ENCODE measurements around the gene ANXA11. TPM values are rescaled to one million over a fixed set of nuclear protein-coding genes. Genes with fewer than 3 reads are reported as not detected.
"Not testable (repeated sequence)": the region's sequence is repeated elsewhere in the genome, so short reads cannot be mapped to it uniquely, and the experiment has no call there.

The ANXA11 gene
- total and polyA plus RNA-seq, 2 experiments from 2014 or later, result 42.3 to 70.0 TPM

DNA sequence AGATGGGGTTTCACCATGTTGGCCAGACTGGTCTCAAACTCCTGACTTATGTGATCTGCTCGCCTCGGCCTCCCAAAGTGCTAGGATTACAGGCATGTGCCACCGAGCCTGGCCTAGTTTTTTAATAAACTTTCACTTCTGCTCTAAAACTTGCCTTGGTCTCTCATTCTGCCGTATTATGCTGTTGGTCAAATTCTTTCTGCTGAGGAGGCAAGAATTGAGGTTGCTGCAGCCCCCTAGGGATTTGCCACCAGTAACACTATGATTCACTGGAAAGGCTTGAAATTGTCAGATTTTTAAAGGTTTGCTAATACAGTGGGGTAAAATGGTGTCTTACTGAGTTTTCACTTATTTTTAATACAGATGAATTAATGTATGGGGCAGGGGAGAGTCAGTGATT is 21.4 kb upstream of the ANXA11 start:
- not testable (repeated sequence) for H3K9me2 ChIP-seq (ENCODE audit: insufficient read depth); H3K4me1 Mint-ChIP-seq; H3K27ac ChIP-seq (ENCODE audit: low read depth); H3F3A ChIP-seq (replicated peaks; ENCODE audit: low read depth); H3K36me3 Mint-ChIP-seq (ENCODE audit: low read depth); H3K4me3 Mint-ChIP-seq; H3K9me3 Mint-ChIP-seq; H3K27me3 ChIP-seq (ENCODE audit: insufficient read depth); H3K79me2 ChIP-seq (replicated peaks; ENCODE audit: insufficient read depth); H3K4me3 ChIP-seq; ATAC-seq; H3K36me3 ChIP-seq (ENCODE audit: insufficient read depth); H3K27me3 Mint-ChIP-seq (ENCODE audit: insufficient read depth, low read depth, poor library complexity); H2AFZ ChIP-seq; H3K27ac Mint-ChIP-seq; H3K4me1 ChIP-seq (ENCODE audit: insufficient read depth); DNase-seq (ENCODE audit: low spot score); H4K20me1 ChIP-seq (replicated peaks; ENCODE audit: insufficient read depth); H3K4me2 ChIP-seq

DNA sequence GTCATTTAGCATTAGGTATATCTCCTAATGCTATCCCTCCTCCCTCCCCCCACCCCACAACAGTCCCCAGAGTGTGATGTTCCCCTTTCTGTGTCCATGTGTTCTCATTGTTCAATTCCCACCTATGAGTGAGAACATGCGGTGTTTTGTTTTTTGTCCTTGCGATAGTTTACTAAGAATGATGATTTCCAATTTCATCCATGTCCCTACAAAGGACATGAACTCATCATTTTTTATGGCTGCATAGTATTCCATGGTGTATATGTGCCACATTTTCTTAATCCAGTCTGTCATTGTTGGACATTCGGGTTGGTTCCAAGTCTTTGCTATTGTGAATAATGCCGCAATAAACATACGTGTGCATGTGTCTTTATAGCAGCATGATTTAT is 17.7 kb upstream of the ANXA11 start:
- H3F3A ChIP-seq (replicated peaks; ENCODE audit: low read depth); DNase-seq (ENCODE audit: low spot score); H3K4me2 ChIP-seq; H3K9me2 ChIP-seq (ENCODE audit: insufficient read depth); H3K4me3 Mint-ChIP-seq; ATAC-seq; H3K4me3 ChIP-seq; H3K79me2 ChIP-seq (replicated peaks; ENCODE audit: insufficient read depth); H4K20me1 ChIP-seq (replicated peaks; ENCODE audit: insufficient read depth); H3K27me3 ChIP-seq (ENCODE audit: insufficient read depth); H3K4me1 ChIP-seq (ENCODE audit: insufficient read depth); H3K4me1 Mint-ChIP-seq; H3K9me3 Mint-ChIP-seq; H3K27ac Mint-ChIP-seq; H3K36me3 ChIP-seq (ENCODE audit: insufficient read depth); H3K36me3 Mint-ChIP-seq (ENCODE audit: low read depth); H2AFZ ChIP-seq; H3K27me3 Mint-ChIP-seq (ENCODE audit: insufficient read depth, low read depth, poor library complexity); H3K27ac ChIP-seq (ENCODE audit: low read depth): not testable (repeated sequence)

DNA sequence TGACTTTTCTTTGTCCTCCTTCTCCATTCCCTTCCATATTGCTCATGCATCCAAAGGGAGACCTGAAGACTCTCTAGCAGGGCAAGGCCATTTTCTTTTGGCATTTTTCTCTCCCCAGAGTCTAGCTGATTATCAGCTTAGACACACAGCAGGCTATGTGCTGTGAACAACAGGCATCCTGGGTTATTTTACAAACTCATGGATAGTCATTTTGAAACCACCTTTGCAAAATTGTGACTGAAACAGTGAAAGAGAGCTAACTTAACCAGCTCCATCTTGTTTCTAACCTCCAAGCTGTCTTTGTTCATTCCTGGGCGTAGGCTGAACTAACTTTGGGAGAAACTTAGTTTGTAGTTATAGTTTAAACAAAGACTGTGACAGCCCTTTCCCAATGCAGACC is 13.5 kb upstream of the ANXA11 start:
- H3K27me3 Mint-ChIP-seq (ENCODE audit: insufficient read depth, low read depth, poor library complexity), result not testable (repeated sequence)

DNA sequence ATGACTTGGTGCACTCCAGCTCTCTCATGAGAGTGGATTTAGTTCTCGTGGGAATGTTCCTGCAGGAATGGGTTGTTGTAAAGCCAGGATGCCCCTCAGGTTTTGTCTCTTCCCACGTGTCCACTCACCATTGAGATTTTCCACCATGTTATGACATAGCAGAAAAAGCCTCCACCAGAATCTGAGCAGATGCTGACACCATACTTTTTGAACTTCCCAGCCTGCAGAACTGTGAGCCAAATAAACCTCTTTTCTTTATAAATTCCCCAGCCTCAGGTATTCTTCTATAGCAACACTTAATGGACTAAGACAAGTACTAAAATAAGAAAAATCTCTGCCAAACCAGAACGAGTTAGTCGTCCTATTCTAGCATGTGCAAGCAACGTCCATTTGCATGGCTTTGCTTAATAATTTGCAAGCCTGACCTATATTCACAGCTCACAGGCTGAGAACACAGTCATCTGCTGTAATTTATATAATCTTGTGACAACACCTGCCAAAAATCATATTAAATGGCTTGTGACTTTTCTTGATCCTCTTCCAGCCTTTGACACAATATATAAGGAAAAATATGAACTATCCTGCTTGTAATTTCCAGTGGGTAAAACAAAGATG is 9.1 kb upstream of the ANXA11 start:
- H3F3A ChIP-seq (replicated peaks; ENCODE audit: low read depth); DNase-seq (ENCODE audit: low spot score): not testable (repeated sequence)

More for the DNA sequence above, 13.5 kb upstream of the ANXA11 start:
- H3F3A ChIP-seq (replicated peaks; ENCODE audit: low read depth); H3K4me1 ChIP-seq (ENCODE audit: insufficient read depth); H3K27me3 ChIP-seq (ENCODE audit: insufficient read depth); H3K27ac Mint-ChIP-seq; H3K9me2 ChIP-seq (ENCODE audit: insufficient read depth); H3K4me3 Mint-ChIP-seq; H3K36me3 ChIP-seq (ENCODE audit: insufficient read depth); H3K79me2 ChIP-seq (replicated peaks; ENCODE audit: insufficient read depth); H3K9me3 Mint-ChIP-seq; H3K4me3 ChIP-seq; H2AFZ ChIP-seq; H4K20me1 ChIP-seq (replicated peaks; ENCODE audit: insufficient read depth); DNase-seq (ENCODE audit: low spot score); ATAC-seq; H3K4me1 Mint-ChIP-seq; H3K36me3 Mint-ChIP-seq (ENCODE audit: low read depth); H3K4me2 ChIP-seq; H3K27ac ChIP-seq (ENCODE audit: low read depth): not testable (repeated sequence)

DNA sequence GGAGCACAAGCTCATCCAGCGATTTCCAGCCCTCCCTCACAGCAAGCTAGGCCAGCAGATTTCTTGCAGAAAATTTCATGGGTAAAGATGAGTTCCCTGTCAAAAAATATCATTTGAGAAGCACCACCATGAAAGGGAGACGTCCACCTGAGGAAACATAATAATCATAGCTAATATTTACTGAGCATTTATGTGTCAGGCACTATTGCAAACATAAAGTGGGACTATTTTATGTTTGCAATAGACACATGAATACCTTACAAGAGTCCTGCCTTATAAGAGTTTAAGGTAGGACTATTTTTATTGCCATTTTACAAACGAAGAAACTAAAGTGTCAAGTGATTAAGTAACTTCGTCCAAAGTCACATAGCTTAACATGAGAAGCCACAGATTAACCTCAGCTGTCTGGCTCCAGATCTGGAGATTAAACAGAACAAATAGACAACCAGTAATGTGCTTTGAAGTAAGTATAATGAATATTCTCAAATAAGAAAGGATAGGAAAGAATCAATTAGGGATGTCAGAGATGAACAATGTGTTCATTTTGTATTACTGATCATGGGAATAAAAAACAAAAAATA is 7.3 kb upstream of the ANXA11 start:
- not testable (repeated sequence) for H3K4me3 Mint-ChIP-seq; H3K9me2 ChIP-seq (ENCODE audit: insufficient read depth); H3K9me3 Mint-ChIP-seq; H4K20me1 ChIP-seq (replicated peaks; ENCODE audit: insufficient read depth); H3K36me3 ChIP-seq (ENCODE audit: insufficient read depth); H3K27ac ChIP-seq (ENCODE audit: low read depth); H2AFZ ChIP-seq; H3K79me2 ChIP-seq (replicated peaks; ENCODE audit: insufficient read depth); H3F3A ChIP-seq (replicated peaks; ENCODE audit: low read depth); H3K4me3 ChIP-seq; H3K4me2 ChIP-seq; H3K27ac Mint-ChIP-seq; H3K4me1 ChIP-seq (ENCODE audit: insufficient read depth); ATAC-seq; H3K27me3 Mint-ChIP-seq (ENCODE audit: insufficient read depth, low read depth, poor library complexity); DNase-seq (ENCODE audit: low spot score); H3K36me3 Mint-ChIP-seq (ENCODE audit: low read depth)
- peaks cover 13% of the 10 kb centered on the region; the same call in 1 of the 2 replicates for H3K27me3 ChIP-seq (ENCODE audit: insufficient read depth)
- H3K4me1 Mint-ChIP-seq, result peaks cover 15% of the 10 kb centered on the region

More for the DNA sequence above, 9.1 kb upstream of the ANXA11 start:
- not testable (repeated sequence) for H4K20me1 ChIP-seq (replicated peaks; ENCODE audit: insufficient read depth); H3K27me3 ChIP-seq (ENCODE audit: insufficient read depth); H3K9me3 Mint-ChIP-seq; H3K27ac Mint-ChIP-seq; H3K4me1 ChIP-seq (ENCODE audit: insufficient read depth); H3K27ac ChIP-seq (ENCODE audit: low read depth); H3K4me3 Mint-ChIP-seq; H3K4me2 ChIP-seq; H3K36me3 ChIP-seq (ENCODE audit: insufficient read depth); H3K9me2 ChIP-seq (ENCODE audit: insufficient read depth); H3K36me3 Mint-ChIP-seq (ENCODE audit: low read depth); H2AFZ ChIP-seq; H3K79me2 ChIP-seq (replicated peaks; ENCODE audit: insufficient read depth); H3K4me3 ChIP-seq; ATAC-seq; H3K27me3 Mint-ChIP-seq (ENCODE audit: insufficient read depth, low read depth, poor library complexity)
- peaks cover 10% of the 10 kb centered on the region for H3K4me1 Mint-ChIP-seq

Measured in GM23338 (cell line).